SK-N-SH (cell line): ENCODE measurements around the gene SIGLEC10. TPM values are rescaled to one million over a fixed set of nuclear protein-coding genes. Genes with fewer than 3 reads are reported as not detected.
"Not testable (repeated sequence)": the region's sequence is repeated elsewhere in the genome, so short reads cannot be mapped to it uniquely, and the experiment has no call there.

Experiments
- CTCF ChIA-PET: fragments of 300-600, 350-600 bp; formaldehyde crosslinking; extraction: SDS; loops from one replicate; lab custom pipeline; 2021; lab: Yijun Ruan, JAX
- POLR2A ChIA-PET: fragments of 350-600 bp; sonication (Branson Sonifier 250); formaldehyde crosslinking; extraction: SDS; loops from one replicate; lab custom pipeline; 2020; ENCODE audit warnings: antibody characterized with exemption, inconsistent platforms; lab: Yijun Ruan, JAX
- DNase-seq: peaks from one replicate; pipeline ENCODE4 v3.0.0; 2012
- H2AFZ ChIP-seq: fragments of 200-600 bp; sonication (generic); 2 replicates; pipeline ENCODE4 v1.8.1; 2016; ENCODE audit warnings: antibody characterized with exemption, mild to moderate bottlenecking, low read depth
- H3F3A ChIP-seq: fragments of 200-600 bp; sonication (generic); replicated peaks from 2 replicates; pipeline ENCODE3; 2016; ENCODE audit warnings: antibody characterized with exemption, mild to moderate bottlenecking; ENCODE audit not compliant: insufficient read depth
- H3K27ac ChIP-seq, 2 experiments: fragments of 200-500 bp in 1 of 2; fragments of 200-600 bp in 1 of 2; sonication (Bioruptor generic) in 1 of 2; sonication (generic), shearing (Covaris generic) in 1 of 2; 2 replicates each; pipeline versions ENCODE4 v1.5.1 to v1.6.1; 2014 to 2016; ENCODE audit warnings: low read depth in 2 of 2, inconsistent platforms in 1 of 2, low read length in 1 of 2, mild to moderate bottlenecking in 1 of 2, mixed read lengths in 1 of 2
- H3K27me3 ChIP-seq: fragments of 200-600 bp; sonication (generic), shearing (Covaris generic); 2 replicates; pipeline ENCODE4 v1.6.1; 2016; ENCODE audit warnings: mixed run types; ENCODE audit not compliant: insufficient read depth
- H3K36me3 ChIP-seq, 2 experiments: fragments of 200-500 bp in 1 of 2; fragments of 200-600 bp in 1 of 2; sonication (Bioruptor generic) in 1 of 2; sonication (generic) in 1 of 2; replicated peaks in 1 of 2; 2 replicates each; pipeline versions ENCODE3 to v1.5.1; 2014 to 2016; ENCODE audit warnings: low read length in 1 of 2, mild to moderate bottlenecking in 1 of 2; ENCODE audit not compliant: insufficient read depth in 2 of 2, control insufficient read depth in 1 of 2
- H3K4me1 ChIP-seq, 2 experiments: fragments of 200-500 bp in 1 of 2; fragments of 200-600 bp in 1 of 2; sonication (Bioruptor generic) in 1 of 2; sonication (generic), shearing (Covaris generic) in 1 of 2; 2 replicates each; pipeline versions ENCODE4 v1.5.1 to v1.6.1; 2014 to 2016; ENCODE audit warnings: low read depth in 1 of 2, low read length in 1 of 2, mixed run types in 1 of 2; ENCODE audit not compliant: insufficient read depth in 2 of 2, control insufficient read depth in 1 of 2
- H3K4me2 ChIP-seq: fragments of 200-600 bp; sonication (generic), shearing (Covaris generic); 2 replicates; pipeline ENCODE4 v1.6.1; 2017; ENCODE audit warnings: mixed run types
- H3K4me3 ChIP-seq, 2 experiments: fragments of 200-500 bp in 1 of 2; fragments of 200-600 bp in 1 of 2; sonication (Bioruptor generic) in 1 of 2; sonication (generic), shearing (Covaris generic) in 1 of 2; 2 replicates each; pipeline versions ENCODE4 v1.5.1 to v1.8.1; 2014 to 2016; ENCODE audit warnings: low read depth in 2 of 2, inconsistent platforms in 1 of 2, low read length in 1 of 2, mild to moderate bottlenecking in 1 of 2, mixed read lengths in 1 of 2, moderate library complexity in 1 of 2
- H3K79me2 ChIP-seq: fragments of 200-600 bp; sonication (generic); 2 replicates; pipeline ENCODE4 v1.8.1; 2017; ENCODE audit warnings: mild to moderate bottlenecking; ENCODE audit not compliant: insufficient read depth
- H3K9ac ChIP-seq: fragments of 200-600 bp; sonication (generic); 2 replicates; pipeline ENCODE4 v1.6.1; 2017; ENCODE audit warnings: mixed run types
- H3K9me2 ChIP-seq: fragments of 200-600 bp; sonication (generic); 2 replicates; pipeline ENCODE4 v1.6.1; 2017; ENCODE audit warnings: mixed run types
- H3K9me3 ChIP-seq: fragments of 200-600 bp; sonication (generic); 2 replicates; pipeline ENCODE4 v1.6.1; 2017; ENCODE audit warnings: mixed run types, mild to moderate bottlenecking, moderate library complexity
- H4K20me1 ChIP-seq: fragments of 200-600 bp; sonication (generic); 2 replicates; pipeline ENCODE4 v1.6.1; 2017; ENCODE audit warnings: mild to moderate bottlenecking, mixed run types; ENCODE audit not compliant: insufficient read depth
- RAD21 ChIP-seq: IDR thresholded peaks from 2 replicates; pipeline ENCODE4 v1.6.1; 2012; ENCODE audit warnings: mild to moderate bottlenecking, low read length
- SMC3 ChIP-seq: IDR thresholded peaks from 2 replicates; pipeline ENCODE4 v1.6.1; 2012; ENCODE audit warnings: low read depth, low read length, improper control_type of control experiment
- WGBS: methylation state at CpG from one replicate; pipeline ENCODE4 v1.1.6; 2017; ENCODE audit warnings: low lambda C conversion rate; 5-methylcytosine and 5-hydroxymethylcytosine counted together
- polyA plus RNA-seq, 3 experiments: library from polyadenylated mRNA; depleted of rRNA; stranded (reverse); fragments of >200 nt; gene quantifications; 2 replicates each; pipeline ENCODE4 v1.2.3, GENCODE V29; 2012
- TF ChIP-seq, protein P1 (sequence below): fragments of 200-600 bp; sonication (generic); IDR thresholded peaks from 2 replicates; pipeline ENCODE4 v1.6.1; 2017; ENCODE audit warnings: antibody characterized with exemption, mild to moderate bottlenecking, moderate library complexity
- TF ChIP-seq, protein P2 (sequence below): IDR thresholded peaks from 2 replicates; pipeline ENCODE4 v1.6.1; 2012; ENCODE audit warnings: mild to moderate bottlenecking, low read depth, low read length, moderate library complexity

SIGLEC10 gene
- polyA plus RNA-seq, 1 of the 3 experiments (the other 2 are of a cell fraction), result not detected

DNA sequence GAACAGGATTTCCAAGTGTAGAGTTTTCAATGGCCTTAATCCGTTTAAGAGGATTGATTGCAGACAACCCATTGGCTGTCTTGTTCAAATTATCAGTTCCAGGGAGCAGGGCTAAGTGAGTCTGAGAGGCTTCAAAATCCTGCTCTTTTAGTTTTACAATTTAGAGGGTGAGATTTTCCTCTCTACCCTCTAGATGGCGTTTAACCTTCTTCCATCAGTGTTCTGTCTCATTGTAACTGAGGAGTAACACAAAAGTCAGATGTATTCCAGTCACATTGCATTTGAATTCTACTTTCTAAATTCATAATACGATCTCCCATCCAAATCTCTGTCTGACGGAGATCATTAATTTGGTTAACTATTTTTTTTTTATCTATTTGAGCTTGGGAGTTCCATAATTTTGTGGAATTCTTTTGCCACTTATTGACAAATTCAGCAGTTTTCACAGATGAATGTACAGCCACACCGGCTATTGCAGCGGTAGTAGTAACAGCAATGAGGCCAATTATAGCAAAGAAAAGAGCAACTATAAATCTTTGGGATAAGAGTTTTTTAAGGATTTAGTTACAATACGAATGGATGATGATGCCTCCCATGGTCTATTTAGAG is 19.2 kb downstream of the SIGLEC10 start:
- Histone ChIP-seq H3K36me3 (no peaks in the 10 kb centered on the region), H2AFZ (no peak overlapping the region), H3K4me3 (no peak overlapping the region; a peak in 1 of 4 replicates), H3K9me3 (peaks cover 4% of the 10 kb centered on the region; the same call in 1 of the 2 replicates), H3F3A (no peaks in the 10 kb centered on the region), H3K27ac (no peak overlapping the region), H4K20me1 (no peaks in the 10 kb centered on the region), H3K9ac (no peak overlapping the region), H3K4me1 (peaks cover 8 to 9% of the 10 kb centered on the region in 2 experiments; a peak in 1 of 4 replicates), H3K9me2 (no peaks in the 10 kb centered on the region), H3K4me2 (no peak overlapping the region), H3K79me2 (no peaks in the 10 kb centered on the region), H3K27me3 (no peaks in the 10 kb centered on the region)
- ChIA-PET POLR2A (no interaction called here), CTCF (interaction anchor here (0.6 to 2.3 kb wide), 17 partner anchors 10 to 312 kb away, joined by 3 to 10 read pairs (median 4); partner anchors contain the start of genes IGLON5, LIM2 and SIGLEC10)
- DNase-seq, result peak; percentile 55
- peak; percentile 51 for TF ChIP-seq SMC3
- TF ChIP-seq, protein P1, sequence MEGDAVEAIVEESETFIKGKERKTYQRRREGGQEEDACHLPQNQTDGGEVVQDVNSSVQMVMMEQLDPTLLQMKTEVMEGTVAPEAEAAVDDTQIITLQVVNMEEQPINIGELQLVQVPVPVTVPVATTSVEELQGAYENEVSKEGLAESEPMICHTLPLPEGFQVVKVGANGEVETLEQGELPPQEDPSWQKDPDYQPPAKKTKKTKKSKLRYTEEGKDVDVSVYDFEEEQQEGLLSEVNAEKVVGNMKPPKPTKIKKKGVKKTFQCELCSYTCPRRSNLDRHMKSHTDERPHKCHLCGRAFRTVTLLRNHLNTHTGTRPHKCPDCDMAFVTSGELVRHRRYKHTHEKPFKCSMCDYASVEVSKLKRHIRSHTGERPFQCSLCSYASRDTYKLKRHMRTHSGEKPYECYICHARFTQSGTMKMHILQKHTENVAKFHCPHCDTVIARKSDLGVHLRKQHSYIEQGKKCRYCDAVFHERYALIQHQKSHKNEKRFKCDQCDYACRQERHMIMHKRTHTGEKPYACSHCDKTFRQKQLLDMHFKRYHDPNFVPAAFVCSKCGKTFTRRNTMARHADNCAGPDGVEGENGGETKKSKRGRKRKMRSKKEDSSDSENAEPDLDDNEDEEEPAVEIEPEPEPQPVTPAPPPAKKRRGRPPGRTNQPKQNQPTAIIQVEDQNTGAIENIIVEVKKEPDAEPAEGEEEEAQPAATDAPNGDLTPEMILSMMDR, result peak; percentile 66
- TF ChIP-seq RAD21, result peak; percentile 56
- TF ChIP-seq, protein P2, sequence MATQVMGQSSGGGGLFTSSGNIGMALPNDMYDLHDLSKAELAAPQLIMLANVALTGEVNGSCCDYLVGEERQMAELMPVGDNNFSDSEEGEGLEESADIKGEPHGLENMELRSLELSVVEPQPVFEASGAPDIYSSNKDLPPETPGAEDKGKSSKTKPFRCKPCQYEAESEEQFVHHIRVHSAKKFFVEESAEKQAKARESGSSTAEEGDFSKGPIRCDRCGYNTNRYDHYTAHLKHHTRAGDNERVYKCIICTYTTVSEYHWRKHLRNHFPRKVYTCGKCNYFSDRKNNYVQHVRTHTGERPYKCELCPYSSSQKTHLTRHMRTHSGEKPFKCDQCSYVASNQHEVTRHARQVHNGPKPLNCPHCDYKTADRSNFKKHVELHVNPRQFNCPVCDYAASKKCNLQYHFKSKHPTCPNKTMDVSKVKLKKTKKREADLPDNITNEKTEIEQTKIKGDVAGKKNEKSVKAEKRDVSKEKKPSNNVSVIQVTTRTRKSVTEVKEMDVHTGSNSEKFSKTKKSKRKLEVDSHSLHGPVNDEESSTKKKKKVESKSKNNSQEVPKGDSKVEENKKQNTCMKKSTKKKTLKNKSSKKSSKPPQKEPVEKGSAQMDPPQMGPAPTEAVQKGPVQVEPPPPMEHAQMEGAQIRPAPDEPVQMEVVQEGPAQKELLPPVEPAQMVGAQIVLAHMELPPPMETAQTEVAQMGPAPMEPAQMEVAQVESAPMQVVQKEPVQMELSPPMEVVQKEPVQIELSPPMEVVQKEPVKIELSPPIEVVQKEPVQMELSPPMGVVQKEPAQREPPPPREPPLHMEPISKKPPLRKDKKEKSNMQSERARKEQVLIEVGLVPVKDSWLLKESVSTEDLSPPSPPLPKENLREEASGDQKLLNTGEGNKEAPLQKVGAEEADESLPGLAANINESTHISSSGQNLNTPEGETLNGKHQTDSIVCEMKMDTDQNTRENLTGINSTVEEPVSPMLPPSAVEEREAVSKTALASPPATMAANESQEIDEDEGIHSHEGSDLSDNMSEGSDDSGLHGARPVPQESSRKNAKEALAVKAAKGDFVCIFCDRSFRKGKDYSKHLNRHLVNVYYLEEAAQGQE, result no peak
- TF ChIP-seq, all 33 proteins: peak for 3
- WGBS, result 37% methylated on average over 7 of the region's 7 CpGs

DNA sequence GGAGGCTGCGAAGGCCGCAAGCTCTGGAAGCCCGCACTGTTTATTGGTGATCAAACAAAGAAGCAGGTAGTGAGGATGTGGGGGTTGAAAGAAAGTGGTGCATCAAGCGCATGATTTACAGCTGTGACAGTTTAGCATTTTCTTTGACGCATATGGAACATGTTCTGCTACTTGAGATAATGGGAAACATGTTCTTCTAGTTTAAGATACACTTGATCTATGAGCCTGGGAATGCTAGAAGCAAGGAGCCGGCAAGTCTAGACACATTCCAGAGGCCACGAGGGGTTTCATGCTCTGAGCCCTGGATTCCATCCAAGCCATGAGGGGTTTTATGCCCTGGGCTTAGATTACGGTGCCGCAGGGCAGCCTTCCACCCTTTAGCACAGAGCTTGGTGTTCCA is 20.0 kb downstream of the SIGLEC10 start:
- H3K9me3 ChIP-seq, H2AFZ ChIP-seq, DNase-seq, POLR2A ChIA-PET, H3K27ac ChIP-seq, H3K36me3 ChIP-seq, H3F3A ChIP-seq, H3K4me3 ChIP-seq, H3K79me2 ChIP-seq, H3K4me2 ChIP-seq, H4K20me1 ChIP-seq, H3K27me3 ChIP-seq, H3K4me1 ChIP-seq, H3K9ac ChIP-seq, H3K9me2 ChIP-seq: not testable (repeated sequence)
- 81% methylated on average over 7 of the region's 9 CpGs for WGBS
- CTCF ChIA-PET, result interaction anchor here (0.6 to 2.3 kb wide), 12 partner anchors 10 to 313 kb away, joined by 3 to 10 read pairs (median 4); partner anchors contain the start of genes LIM2 and SIGLEC10
